ENCODE data around the gene FAM163A.

Gene FAM163A

GRCh38 chr1:179750630-179751029 is 7.5 kb downstream of the FAM163A start:
- DNase-seq (ENCODE audit: low read depth in 2 of 2), result no peak

GRCh38 chr1:179753061-179753460 is 10.0 kb downstream of the FAM163A start:
- DNase-seq (ENCODE audit: low read depth in 2 of 2), result no peak

- DNase-seq (ENCODE audit: low read depth in 2 of 2), result no peak
Observed at GRCh38 chr1:179754041-179754624, 11.0 kb downstream of the FAM163A start.

- no peak for DNase-seq (ENCODE audit: low read depth in 2 of 2)
Observed at GRCh38 chr1:179757933-179758332, 14.8 kb downstream of the FAM163A start.

GRCh38 chr1:179760521-179760920 is 17.4 kb downstream of the FAM163A start:
- DNase-seq (ENCODE audit: low read depth in 2 of 2), result no peak

GRCh38 chr1:179761296-179761695 is 18.2 kb downstream of the FAM163A start:
- no peak for DNase-seq (ENCODE audit: low read depth in 2 of 2)

GRCh38 chr1:179761846-179762640 is 19.0 kb downstream of the FAM163A start:
- DNase-seq (ENCODE audit: low read depth in 2 of 2), result no peak

GRCh38 chr1:179767177-179767581 is 24.1 kb downstream of the FAM163A start:
- no peak for DNase-seq (ENCODE audit: low read depth in 2 of 2)

GRCh38 chr1:179767996-179768395 is 24.9 kb downstream of the FAM163A start:
- DNase-seq (ENCODE audit: low read depth in 2 of 2), result no peak

- DNase-seq (ENCODE audit: low read depth in 2 of 2), result no peak
Observed at GRCh38 chr1:179770887-179771502, 27.9 kb downstream of the FAM163A start.

- no peak for DNase-seq (ENCODE audit: low read depth in 2 of 2)
Observed at GRCh38 chr1:179773264-179773663, 30.2 kb downstream of the FAM163A start.

GRCh38 chr1:179774000-179774399 is 30.9 kb downstream of the FAM163A start:
- no peak for DNase-seq (ENCODE audit: low read depth in 2 of 2)

- DNase-seq (ENCODE audit: low read depth in 2 of 2), result no peak
Observed at GRCh38 chr1:179774566-179774965, 31.5 kb downstream of the FAM163A start.

GRCh38 chr1:179775009-179775408 is 31.9 kb downstream of the FAM163A start:
- no peak for DNase-seq (ENCODE audit: low read depth in 2 of 2)

- no peak for DNase-seq (ENCODE audit: low read depth in 2 of 2)
Observed at GRCh38 chr1:179776831-179777230, 33.7 kb downstream of the FAM163A start.

- no peak for DNase-seq (ENCODE audit: low read depth in 2 of 2)
Observed at GRCh38 chr1:179777731-179778130, 34.6 kb downstream of the FAM163A start.

GRCh38 chr1:179779645-179780272 is 36.7 kb downstream of the FAM163A start:
- DNase-seq (ENCODE audit: low read depth in 2 of 2), result no peak

GRCh38 chr1:179781962-179782361 is 38.9 kb downstream of the FAM163A start:
- DNase-seq (ENCODE audit: low read depth in 2 of 2), result no peak

- DNase-seq (ENCODE audit: low read depth in 2 of 2), result no peak
Observed at GRCh38 chr1:179785031-179785431, 41.9 kb downstream of the FAM163A start.

GRCh38 chr1:179785728-179786127 is 42.6 kb downstream of the FAM163A start:
- no peak for DNase-seq (ENCODE audit: low read depth in 2 of 2)

GRCh38 chr1:179786815-179787685 is 44.0 kb downstream of the FAM163A start:
- no peak for DNase-seq (ENCODE audit: low read depth in 2 of 2)

GRCh38 chr1:179788259-179788658 is 45.2 kb downstream of the FAM163A start:
- no peak for DNase-seq (ENCODE audit: low read depth in 2 of 2)

Data from stimulated activated CD8-positive, alpha-beta memory T cell treated with anti-CD3 and anti-CD28 coated beads, Interleukin-15, amount 100 ng/mL, for 48 hours (primary cell).